GM19324 (cell line): ENCODE measurements around the gene GTF2F2.
A peak's percentile ranks its signal among the peaks of the same experiment; 100 is the strongest.

Experiments used
- ATAC-seq: cut with Tn5 transposase; IDR thresholded peaks from one replicate; pipeline ENCODE4 v1.9.1; 2021; ENCODE audit warnings: mild to moderate bottlenecking, moderate library complexity; ENCODE audit not compliant: unreplicated experiment, low FRiP score

The GTF2F2 gene

GRCh38 chr13:45119991-45120864 lies at the start of gene GTF2F2:
Gene GTF2F2, plus strand, starts transcription at chr13:45120510. Its CDS starts 146 bp downstream, at chr13:45120656.
- ATAC-seq: peak; percentile 86

GRCh38 chr13:45073809-45074208 lies 46.5 kb upstream of the GTF2F2 start:
- no peak for ATAC-seq

GRCh38 chr13:45074721-45075120 lies 45.6 kb upstream of the GTF2F2 start:
- no peak for ATAC-seq

- no peak for ATAC-seq
Measured at GRCh38 chr13:45078003-45078402, 42.3 kb upstream of the GTF2F2 start.

GRCh38 chr13:45082964-45083363 lies 37.3 kb upstream of the GTF2F2 start:
- no peak for ATAC-seq

- ATAC-seq: no peak
Measured at GRCh38 chr13:45084515-45084914, 35.8 kb upstream of the GTF2F2 start.

GRCh38 chr13:45086484-45086883 lies 33.8 kb upstream of the GTF2F2 start:
- ATAC-seq: no peak

GRCh38 chr13:45092663-45093062 lies 27.6 kb upstream of the GTF2F2 start:
- no peak for ATAC-seq

- ATAC-seq: no peak
Measured at GRCh38 chr13:45100573-45101262, 19.6 kb upstream of the GTF2F2 start.

GRCh38 chr13:45101327-45102018 lies 18.8 kb upstream of the GTF2F2 start:
- ATAC-seq: no peak

- ATAC-seq: no peak
Measured at GRCh38 chr13:45102136-45102507, 18.2 kb upstream of the GTF2F2 start.

GRCh38 chr13:45103449-45103848 lies 16.9 kb upstream of the GTF2F2 start:
- ATAC-seq: no peak

- ATAC-seq: no peak
Measured at GRCh38 chr13:45104261-45104660, 16.0 kb upstream of the GTF2F2 start.

- ATAC-seq: no peak
Measured at GRCh38 chr13:45105895-45106294, 14.4 kb upstream of the GTF2F2 start.

GRCh38 chr13:45107539-45107938 lies 12.8 kb upstream of the GTF2F2 start:
- ATAC-seq: no peak

GRCh38 chr13:45108716-45109101 lies 11.6 kb upstream of the GTF2F2 start:
- peak; percentile 56 for ATAC-seq

- peak; percentile 22 for ATAC-seq
Measured at GRCh38 chr13:45109102-45109720, 11.1 kb upstream of the GTF2F2 start.

- no peak for ATAC-seq
Measured at GRCh38 chr13:45113233-45114224, 6.8 kb upstream of the GTF2F2 start.

GRCh38 chr13:45119469-45119990 lies 780 bp upstream of the GTF2F2 start:
- ATAC-seq: peak; percentile 13
